Astrocyte (in vitro differentiated cells and primary cell): Measurements from ENCODE around the gene MEGF10. TPM values are rescaled to one million over a fixed set of nuclear protein-coding genes. Genes with fewer than 3 reads are reported as not detected.

Source experiments
- DNase-seq: peaks from one replicate; pipeline ENCODE4 v3.0.0-alpha.2; 2010; ENCODE audit warnings: low read depth
- FAIRE-seq: peaks from 2 replicates; lab custom pipeline; 2011; peaks lifted over from hg19 to GRCh38; lab: Jason Lieb, UNC
- H2AFZ ChIP-seq: 2 replicates; pipeline ENCODE4 v1.6.0; 2012; ENCODE audit warnings: low read depth, low read length, inconsistent platforms
- H3K27ac ChIP-seq: 2 replicates; pipeline ENCODE4 v1.5.1; 2011; ENCODE audit warnings: low read depth, low read length, inconsistent platforms
- H3K27me3 ChIP-seq: 2 replicates; pipeline ENCODE4 v1.6.0; 2011; ENCODE audit warnings: low read length, inconsistent platforms; ENCODE audit not compliant: insufficient read depth
- H3K36me3 ChIP-seq: 2 replicates; pipeline ENCODE4 v1.5.1; 2011; ENCODE audit warnings: low read length, inconsistent platforms; ENCODE audit not compliant: insufficient read depth
- H3K4me1 ChIP-seq: 2 replicates; pipeline ENCODE4 v1.5.1; 2011; ENCODE audit warnings: low read length, inconsistent platforms; ENCODE audit not compliant: insufficient read depth
- H3K4me2 ChIP-seq: 2 replicates; pipeline ENCODE4 v1.6.0; 2012; ENCODE audit warnings: low read length, inconsistent platforms
- H3K4me3 ChIP-seq: 2 replicates; pipeline ENCODE4 v1.5.1; 2011; ENCODE audit warnings: low read depth, mild to moderate bottlenecking, low read length, inconsistent platforms; ENCODE audit not compliant: insufficient read depth
- H3K79me2 ChIP-seq: 2 replicates; pipeline ENCODE4 v1.6.0; 2012; ENCODE audit warnings: mild to moderate bottlenecking, low read length, inconsistent platforms; ENCODE audit not compliant: insufficient read depth
- H3K9ac ChIP-seq: 2 replicates; pipeline ENCODE4 v1.6.0; 2012; ENCODE audit warnings: mild to moderate bottlenecking, low read length, inconsistent platforms
- H3K9me3 ChIP-seq: 2 replicates; pipeline ENCODE4 v1.5.1; 2012; ENCODE audit warnings: low read depth, mild to moderate bottlenecking, low read length, inconsistent platforms; ENCODE audit not compliant: insufficient read depth
- H4K20me1 ChIP-seq: 2 replicates; pipeline ENCODE4 v1.6.0; 2012; ENCODE audit warnings: low read length, inconsistent platforms; ENCODE audit not compliant: insufficient read depth
- H3K27ac Mint-ChIP-seq: one replicate; pipeline ENCODE4 v1.8.0; 2021; ENCODE audit warnings: mild to moderate bottlenecking, mixed read lengths; ENCODE audit not compliant: unreplicated experiment
- H3K27me3 Mint-ChIP-seq: one replicate; pipeline ENCODE4 v1.8.0; 2021; ENCODE audit warnings: low read depth, mixed read lengths; ENCODE audit not compliant: unreplicated experiment
- H3K36me3 Mint-ChIP-seq: one replicate; pipeline ENCODE4 v1.8.0; 2021; ENCODE audit warnings: low read depth, mixed read lengths; ENCODE audit not compliant: unreplicated experiment
- H3K4me1 Mint-ChIP-seq: one replicate; pipeline ENCODE4 v1.8.0; 2021; ENCODE audit warnings: low read depth, mixed read lengths; ENCODE audit not compliant: unreplicated experiment
- H3K4me3 Mint-ChIP-seq: one replicate; pipeline ENCODE4 v1.8.0; 2021; ENCODE audit warnings: mild to moderate bottlenecking, moderate library complexity, mixed read lengths; ENCODE audit not compliant: unreplicated experiment
- H3K9me3 Mint-ChIP-seq: one replicate; pipeline ENCODE4 v1.8.0; 2021; ENCODE audit warnings: mild to moderate bottlenecking, mixed read lengths; ENCODE audit not compliant: unreplicated experiment
- EZH2 ChIP-seq: IDR thresholded peaks from 2 replicates; pipeline ENCODE4 v1.6.1; 2012; ENCODE audit warnings: mild to moderate bottlenecking, low read length, inconsistent platforms; ENCODE audit not compliant: insufficient read depth
- total RNA-seq: library from RNA; stranded (reverse); gene quantifications from 2 replicates; pipeline ENCODE4 v1.2.1, GENCODE V29; 2021
- TF ChIP-seq, protein P1 (sequence below): IDR thresholded peaks from 2 replicates; pipeline ENCODE4 v1.5.1; 2011; ENCODE audit warnings: low read depth, mild to moderate bottlenecking, inconsistent platforms, low read length, moderate library complexity; ENCODE audit not compliant: insufficient read depth

The MEGF10 gene
- total RNA-seq, 1 donor from 2014 or later: 15.8 TPM

DNA sequence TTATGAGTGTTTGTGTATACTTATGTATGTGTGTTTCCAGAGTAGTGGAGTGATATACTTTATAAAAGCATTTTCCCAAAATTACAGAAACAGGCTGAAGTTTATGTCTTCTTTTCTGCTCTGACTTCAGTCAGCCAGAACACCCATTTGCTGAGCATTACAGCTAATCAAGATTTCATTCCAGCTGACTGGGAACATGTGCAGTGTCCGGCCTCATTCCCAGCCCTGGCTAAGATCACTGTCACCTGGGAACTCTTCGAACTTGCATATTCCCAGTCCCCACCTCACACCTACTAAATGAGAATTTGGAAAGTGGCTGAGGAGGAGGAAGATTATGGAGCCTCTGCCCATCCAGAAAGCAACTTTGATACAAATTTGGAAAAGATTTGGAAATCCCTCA, 136.1 kb downstream of the MEGF10 start:
- Mint-ChIP-seq H3K4me1 (peaks cover 22% of the 10 kb centered on the region), H3K4me3 (no peak overlapping the region), H3K9me3 (no peaks in the 10 kb centered on the region), H3K36me3 (peaks cover 5% of the 10 kb centered on the region), H3K27me3 (no peaks in the 10 kb centered on the region), H3K27ac (no peak overlapping the region)
- Histone ChIP-seq H3K4me1 (no peaks in the 10 kb centered on the region), H2AFZ (no peak overlapping the region), H3K9ac (no peak overlapping the region), H3K27ac (no peak overlapping the region), H3K4me2 (no peak overlapping the region), H3K79me2 (no peaks in the 10 kb centered on the region), H3K36me3 (no peaks in the 10 kb centered on the region), H3K27me3 (no peaks in the 10 kb centered on the region), H3K9me3 (no peaks in the 10 kb centered on the region), H4K20me1 (no peaks in the 10 kb centered on the region), H3K4me3 (no peak overlapping the region)
- FAIRE-seq (no peak), DNase-seq (no peak)
- no peak for TF ChIP-seq EZH2
- TF ChIP-seq, protein P1, sequence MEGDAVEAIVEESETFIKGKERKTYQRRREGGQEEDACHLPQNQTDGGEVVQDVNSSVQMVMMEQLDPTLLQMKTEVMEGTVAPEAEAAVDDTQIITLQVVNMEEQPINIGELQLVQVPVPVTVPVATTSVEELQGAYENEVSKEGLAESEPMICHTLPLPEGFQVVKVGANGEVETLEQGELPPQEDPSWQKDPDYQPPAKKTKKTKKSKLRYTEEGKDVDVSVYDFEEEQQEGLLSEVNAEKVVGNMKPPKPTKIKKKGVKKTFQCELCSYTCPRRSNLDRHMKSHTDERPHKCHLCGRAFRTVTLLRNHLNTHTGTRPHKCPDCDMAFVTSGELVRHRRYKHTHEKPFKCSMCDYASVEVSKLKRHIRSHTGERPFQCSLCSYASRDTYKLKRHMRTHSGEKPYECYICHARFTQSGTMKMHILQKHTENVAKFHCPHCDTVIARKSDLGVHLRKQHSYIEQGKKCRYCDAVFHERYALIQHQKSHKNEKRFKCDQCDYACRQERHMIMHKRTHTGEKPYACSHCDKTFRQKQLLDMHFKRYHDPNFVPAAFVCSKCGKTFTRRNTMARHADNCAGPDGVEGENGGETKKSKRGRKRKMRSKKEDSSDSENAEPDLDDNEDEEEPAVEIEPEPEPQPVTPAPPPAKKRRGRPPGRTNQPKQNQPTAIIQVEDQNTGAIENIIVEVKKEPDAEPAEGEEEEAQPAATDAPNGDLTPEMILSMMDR: no peak

GRCh38 chr5:127428276-127428675, 137.7 kb downstream of the MEGF10 start:
- Histone ChIP-seq H3K4me3 (no peak overlapping the region), H3K4me2 (no peak overlapping the region), H3K79me2 (no peaks in the 10 kb centered on the region), H3K27ac (no peak overlapping the region), H3K9me3 (no peaks in the 10 kb centered on the region), H3K9ac (no peak overlapping the region), H3K36me3 (no peaks in the 10 kb centered on the region), H3K4me1 (no peaks in the 10 kb centered on the region), H2AFZ (no peak overlapping the region), H4K20me1 (no peaks in the 10 kb centered on the region), H3K27me3 (no peaks in the 10 kb centered on the region)
- Mint-ChIP-seq H3K4me1 (peaks cover 22% of the 10 kb centered on the region), H3K27ac (no peak overlapping the region), H3K9me3 (peaks cover under 1% of the 10 kb centered on the region), H3K36me3 (peaks cover 3% of the 10 kb centered on the region), H3K27me3 (no peaks in the 10 kb centered on the region), H3K4me3 (no peak overlapping the region)
- DNase-seq: no peak
- FAIRE-seq: no peak
- TF ChIP-seq, protein P1: no peak
- TF ChIP-seq EZH2: no peak

DNA sequence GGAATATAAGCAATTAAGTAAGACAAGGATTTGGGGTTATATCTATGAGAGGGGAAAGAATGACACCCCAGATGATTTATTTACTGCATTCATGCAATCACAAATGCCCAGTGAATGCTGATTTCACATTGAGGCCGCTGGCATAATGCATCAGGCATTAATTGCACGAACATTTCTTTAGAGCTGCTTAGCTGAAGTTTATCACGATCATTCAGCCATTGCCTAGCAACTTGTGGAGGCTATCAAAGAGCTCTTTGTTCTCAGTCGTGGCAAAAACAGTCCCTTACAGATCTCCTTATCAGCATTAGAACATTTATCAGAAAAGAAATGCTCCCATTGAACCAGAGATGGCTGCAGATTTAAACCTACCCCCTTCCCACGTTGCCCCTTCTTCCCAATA, 138.2 kb downstream of the MEGF10 start:
- no peaks in the 10 kb centered on the region for H3K9me3 ChIP-seq
- H3K9me3 Mint-ChIP-seq: peaks cover 3% of the 10 kb centered on the region
- H2AFZ ChIP-seq: no peak overlapping the region
- H3K4me1 ChIP-seq: no peaks in the 10 kb centered on the region
- H3K36me3 Mint-ChIP-seq: peaks cover 3% of the 10 kb centered on the region
- no peaks in the 10 kb centered on the region for H3K36me3 ChIP-seq
- H3K27ac Mint-ChIP-seq: no peak overlapping the region
- H3K4me2 ChIP-seq: no peak overlapping the region
- peaks cover 22% of the 10 kb centered on the region for H3K4me1 Mint-ChIP-seq
- H3K79me2 ChIP-seq: no peaks in the 10 kb centered on the region
- no peaks in the 10 kb centered on the region for H3K27me3 ChIP-seq
- H3K27me3 Mint-ChIP-seq: no peaks in the 10 kb centered on the region
- no peaks in the 10 kb centered on the region for H4K20me1 ChIP-seq
- no peak overlapping the region for H3K27ac ChIP-seq
- DNase-seq (peak; percentile 55), FAIRE-seq (no peak)
- no peak overlapping the region for H3K4me3 Mint-ChIP-seq
- no peak overlapping the region for H3K9ac ChIP-seq
- TF ChIP-seq, protein P1: no peak
- TF ChIP-seq EZH2: no peak
- no peak overlapping the region for H3K4me3 ChIP-seq
